ENCODE data around the gene RPTOR. TPM values are rescaled to one million over a fixed set of nuclear protein-coding genes. Genes with fewer than 3 reads are reported as not detected.

The RPTOR gene
- total RNA-seq, 6 experiments from 2014 or later, result 34.4 to 39.2 (median 35.5) TPM

DNA sequence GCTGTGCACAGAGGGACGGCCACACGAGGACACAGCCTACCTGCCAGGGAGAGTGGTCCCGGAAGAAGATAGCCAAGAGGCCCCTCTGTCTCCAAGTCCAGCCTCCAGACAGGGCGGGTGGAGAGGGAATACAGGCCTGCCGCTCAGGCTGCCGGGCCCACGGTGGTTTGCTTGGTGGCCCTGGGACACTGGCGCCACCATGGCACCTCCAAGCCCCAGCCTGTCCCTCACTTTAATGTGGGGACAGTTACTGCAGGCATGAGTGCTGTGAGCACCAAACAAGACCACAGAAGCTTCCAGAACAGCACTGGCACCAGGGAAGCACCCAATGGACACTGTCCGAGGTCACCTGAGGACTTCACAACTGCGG, 425.0 kb downstream of the RPTOR start:
- TF ChIP-seq, protein P1, sequence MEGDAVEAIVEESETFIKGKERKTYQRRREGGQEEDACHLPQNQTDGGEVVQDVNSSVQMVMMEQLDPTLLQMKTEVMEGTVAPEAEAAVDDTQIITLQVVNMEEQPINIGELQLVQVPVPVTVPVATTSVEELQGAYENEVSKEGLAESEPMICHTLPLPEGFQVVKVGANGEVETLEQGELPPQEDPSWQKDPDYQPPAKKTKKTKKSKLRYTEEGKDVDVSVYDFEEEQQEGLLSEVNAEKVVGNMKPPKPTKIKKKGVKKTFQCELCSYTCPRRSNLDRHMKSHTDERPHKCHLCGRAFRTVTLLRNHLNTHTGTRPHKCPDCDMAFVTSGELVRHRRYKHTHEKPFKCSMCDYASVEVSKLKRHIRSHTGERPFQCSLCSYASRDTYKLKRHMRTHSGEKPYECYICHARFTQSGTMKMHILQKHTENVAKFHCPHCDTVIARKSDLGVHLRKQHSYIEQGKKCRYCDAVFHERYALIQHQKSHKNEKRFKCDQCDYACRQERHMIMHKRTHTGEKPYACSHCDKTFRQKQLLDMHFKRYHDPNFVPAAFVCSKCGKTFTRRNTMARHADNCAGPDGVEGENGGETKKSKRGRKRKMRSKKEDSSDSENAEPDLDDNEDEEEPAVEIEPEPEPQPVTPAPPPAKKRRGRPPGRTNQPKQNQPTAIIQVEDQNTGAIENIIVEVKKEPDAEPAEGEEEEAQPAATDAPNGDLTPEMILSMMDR (IDR thresholded peaks at IDR 0.05), result no peak
- Mint-ChIP-seq H3K4me1 (ENCODE audit: low read depth) (peaks cover 15% of the 10 kb centered on the region), H3K27me3 (ENCODE audit: insufficient read depth) (peaks cover 31% of the 10 kb centered on the region), H3K36me3 (ENCODE audit: low read depth) (peaks cover 15% of the 10 kb centered on the region), H3K27ac (no peak overlapping the region), H3K4me3 (no peak overlapping the region), H3K9me3 (no peaks in the 10 kb centered on the region)
- no peak for DNase-seq

DNA sequence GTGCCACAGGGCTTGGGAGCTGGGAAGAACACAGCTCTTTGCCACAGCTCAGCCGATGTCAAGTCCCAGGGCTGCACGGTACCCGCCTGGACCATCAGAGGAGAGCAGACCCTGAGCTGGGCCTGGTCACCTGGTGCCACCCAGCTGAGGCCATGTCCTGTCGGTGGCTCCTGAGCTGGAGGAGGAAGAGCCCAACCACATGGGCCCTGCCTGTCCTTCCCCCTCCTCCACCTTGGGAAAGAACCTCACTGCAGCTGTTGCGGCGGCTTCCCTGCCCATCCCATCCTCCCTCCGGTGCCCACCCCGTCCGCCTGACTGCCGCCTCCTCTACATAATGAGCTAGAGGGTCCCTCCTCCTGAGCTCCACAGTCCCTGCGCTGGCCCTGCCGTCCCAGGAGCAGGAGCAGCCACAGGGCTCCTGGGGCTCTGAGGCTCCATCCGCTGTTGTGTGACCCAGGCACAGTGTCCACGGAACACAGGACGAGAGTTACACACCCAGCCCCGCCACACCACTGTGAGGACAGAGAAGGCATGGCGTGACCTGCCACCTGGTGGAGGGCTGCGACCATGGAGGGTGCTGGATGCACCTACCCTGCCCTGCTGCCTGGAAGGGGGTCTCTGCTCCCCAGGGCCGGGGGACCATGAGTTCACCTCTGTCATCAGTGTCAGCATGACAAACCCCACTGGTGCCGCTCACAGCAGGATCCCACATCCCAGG, 425.6 kb downstream of the RPTOR start:
- TF ChIP-seq, protein P1 (IDR thresholded peaks at IDR 0.05), result peak; percentile 72
- no peak overlapping the region for H3K27ac Mint-ChIP-seq
- H3K27me3 Mint-ChIP-seq (ENCODE audit: insufficient read depth), result peaks cover 35% of the 10 kb centered on the region

DNA sequence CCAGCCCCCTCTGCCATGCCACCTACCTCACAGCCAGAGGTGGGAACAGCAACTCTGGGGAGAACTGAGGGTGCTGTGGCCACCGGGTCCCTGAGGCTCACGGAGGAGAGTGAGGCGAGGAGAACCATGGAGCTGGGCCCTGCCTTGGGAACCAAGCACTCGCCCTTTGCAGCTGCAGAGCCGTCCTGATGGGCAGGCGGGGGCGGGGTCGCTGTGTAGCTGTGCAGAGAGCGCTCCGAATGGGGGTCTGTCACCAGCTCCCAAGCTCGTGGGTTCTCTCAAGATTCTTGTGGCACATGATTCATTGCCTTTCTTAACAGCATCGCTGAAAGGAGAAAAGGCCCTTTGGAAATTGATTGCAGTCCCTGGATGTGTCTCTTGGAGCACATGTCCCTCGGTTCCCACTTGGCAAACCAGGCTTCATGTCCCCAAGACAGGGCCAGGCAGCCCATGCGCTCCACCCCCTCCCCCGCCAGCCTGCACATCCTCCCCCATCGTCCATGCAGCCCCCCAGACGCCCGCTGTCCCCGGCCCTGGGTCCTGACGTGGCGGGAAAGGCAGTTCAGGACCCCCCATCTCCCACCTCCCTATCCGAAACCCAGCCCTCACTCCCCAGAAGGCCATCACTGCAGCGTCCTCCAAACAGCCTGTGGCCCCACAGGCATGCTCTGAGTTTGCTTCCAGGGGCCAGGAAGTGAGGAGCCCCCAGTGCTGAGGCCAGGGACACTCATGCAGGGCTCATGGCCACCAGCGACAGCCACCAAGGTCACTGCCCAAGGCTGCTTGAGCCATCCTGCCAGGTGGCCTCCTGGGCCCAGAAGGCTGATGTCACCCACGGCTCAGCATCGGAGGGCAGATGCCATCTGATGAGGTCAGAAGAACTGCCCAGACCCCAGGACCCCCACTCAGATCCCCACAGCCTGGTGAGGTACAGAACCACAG, 426.4 kb downstream of the RPTOR start:
- Mint-ChIP-seq H3K36me3 (ENCODE audit: low read depth) (peaks cover 6% of the 10 kb centered on the region; the same call in 1 of the 2 replicates), H3K4me1 (ENCODE audit: low read depth) (peaks cover 15% of the 10 kb centered on the region), H3K4me3 (no peak overlapping the region), H3K9me3 (no peaks in the 10 kb centered on the region), H3K27me3 (ENCODE audit: insufficient read depth) (peaks cover 35% of the 10 kb centered on the region), H3K27ac (no peak overlapping the region)
- TF ChIP-seq, protein P1 (IDR thresholded peaks at IDR 0.05), result no peak; the same call in none of the 2 replicates
- no peak for DNase-seq

More for the DNA sequence above, 425.6 kb downstream of the RPTOR start:
- Mint-ChIP-seq H3K4me1 (ENCODE audit: low read depth) (peaks cover 15% of the 10 kb centered on the region), H3K36me3 (ENCODE audit: low read depth) (peaks cover 14% of the 10 kb centered on the region), H3K4me3 (no peak overlapping the region), H3K9me3 (no peaks in the 10 kb centered on the region)
- no peak for DNase-seq

DNA sequence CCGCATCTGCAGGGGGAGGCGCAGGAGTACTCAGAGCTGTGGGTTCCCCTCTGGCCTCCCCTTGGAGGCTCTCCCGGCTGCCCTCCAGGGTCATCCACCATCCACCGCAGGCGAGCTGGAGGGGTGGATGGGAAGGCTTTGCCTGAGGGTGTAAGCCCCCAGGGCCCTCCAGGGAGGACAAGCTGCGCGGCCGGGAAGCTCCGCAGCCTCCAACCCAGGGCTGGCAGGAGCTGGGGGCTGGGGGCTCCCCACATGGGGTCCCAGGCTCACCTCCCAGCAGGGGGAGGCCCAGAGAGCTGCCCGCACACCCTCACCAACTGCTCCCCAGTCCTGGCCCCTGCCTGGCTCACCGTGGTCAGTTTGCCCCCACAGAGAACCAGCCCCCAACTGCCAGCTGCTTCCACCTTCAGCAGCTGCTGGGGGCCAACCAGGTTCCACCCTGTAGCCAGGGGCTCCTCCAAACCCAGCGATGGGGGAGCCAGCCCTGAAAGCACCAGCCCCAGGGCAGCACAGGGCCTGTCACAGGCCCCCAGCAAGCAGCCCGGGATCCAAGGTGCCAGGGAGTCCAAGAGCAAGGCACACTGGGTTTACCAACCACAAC, 427.2 kb downstream of the RPTOR start:
- no peak overlapping the region for H3K27ac Mint-ChIP-seq
- TF ChIP-seq, protein P1 (IDR thresholded peaks at IDR 0.05), result no peak
- H3K4me1 Mint-ChIP-seq (ENCODE audit: low read depth), result peaks cover 15% of the 10 kb centered on the region
- no peak overlapping the region for H3K4me3 Mint-ChIP-seq
- peaks cover 39% of the 10 kb centered on the region for H3K27me3 Mint-ChIP-seq (ENCODE audit: insufficient read depth)
- H3K36me3 Mint-ChIP-seq (ENCODE audit: low read depth), result peaks cover 2% of the 10 kb centered on the region; the same call in 1 of the 2 replicates
- H3K9me3 Mint-ChIP-seq, result no peaks in the 10 kb centered on the region
- no peak for DNase-seq

DNA sequence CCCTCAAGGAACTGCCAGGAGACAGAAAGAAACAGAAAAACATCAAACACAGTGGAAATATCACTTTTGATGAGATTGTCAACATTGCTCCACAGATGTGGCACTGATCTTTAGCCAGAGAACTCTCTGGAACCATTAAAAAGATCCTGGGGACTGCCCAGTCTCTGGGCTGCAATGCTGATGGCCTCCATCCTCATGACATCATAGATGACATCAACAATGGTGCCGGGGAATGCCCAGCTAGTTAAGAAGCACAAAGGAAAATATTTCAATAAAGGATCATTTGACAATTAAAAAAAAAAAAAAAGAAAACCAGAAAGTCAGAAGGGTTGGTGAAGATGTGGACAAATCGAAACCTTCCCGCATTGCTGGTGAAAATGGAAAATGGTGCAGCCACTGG, 432.1 kb downstream of the RPTOR start:
- DNase-seq, result no peak
- TF ChIP-seq, protein P1 (IDR thresholded peaks at IDR 0.05), result no peak
- H3K4me1 Mint-ChIP-seq (ENCODE audit: low read depth), result peaks cover 11% of the 10 kb centered on the region
- peaks cover 30% of the 10 kb centered on the region for H3K27me3 Mint-ChIP-seq (ENCODE audit: insufficient read depth)
- H3K4me3 Mint-ChIP-seq, result no peak overlapping the region
- no peak overlapping the region for H3K27ac Mint-ChIP-seq
- H3K9me3 Mint-ChIP-seq, result no peaks in the 10 kb centered on the region
- 0 out of 2 replicates have a peak, but pooled peaks cover 4% of the 10 kb centered on the region for H3K36me3 Mint-ChIP-seq (ENCODE audit: low read depth)

Measured in HFFc6 (cell line).